T47D (cell line): Measurements from ENCODE around the gene CYB5B.
A peak's percentile ranks its signal among the peaks of the same experiment; 100 is the strongest.

Experiments
- DNase-seq, 2 experiments: peaks; one replicate each; pipeline versions ENCODE4 v3.0.0 to v3.0.0-alpha.2; 2011 to 2012; ENCODE audit warnings: low read depth in 1 of 2, low spot score in 1 of 2
- JUND ChIP-seq: IDR thresholded peaks from 2 replicates; pipeline ENCODE4 v1.6.1; 2012; ENCODE audit warnings: low read depth
- in situ Hi-C: cut with HindIII; loops from 2 replicates; pipeline ENCODE4 v1.10.0; 2016; ENCODE audit warnings: low sequenced_read_pairs, low pct_unique_long_range_greater_than_20kb

CYB5B gene

DNA sequence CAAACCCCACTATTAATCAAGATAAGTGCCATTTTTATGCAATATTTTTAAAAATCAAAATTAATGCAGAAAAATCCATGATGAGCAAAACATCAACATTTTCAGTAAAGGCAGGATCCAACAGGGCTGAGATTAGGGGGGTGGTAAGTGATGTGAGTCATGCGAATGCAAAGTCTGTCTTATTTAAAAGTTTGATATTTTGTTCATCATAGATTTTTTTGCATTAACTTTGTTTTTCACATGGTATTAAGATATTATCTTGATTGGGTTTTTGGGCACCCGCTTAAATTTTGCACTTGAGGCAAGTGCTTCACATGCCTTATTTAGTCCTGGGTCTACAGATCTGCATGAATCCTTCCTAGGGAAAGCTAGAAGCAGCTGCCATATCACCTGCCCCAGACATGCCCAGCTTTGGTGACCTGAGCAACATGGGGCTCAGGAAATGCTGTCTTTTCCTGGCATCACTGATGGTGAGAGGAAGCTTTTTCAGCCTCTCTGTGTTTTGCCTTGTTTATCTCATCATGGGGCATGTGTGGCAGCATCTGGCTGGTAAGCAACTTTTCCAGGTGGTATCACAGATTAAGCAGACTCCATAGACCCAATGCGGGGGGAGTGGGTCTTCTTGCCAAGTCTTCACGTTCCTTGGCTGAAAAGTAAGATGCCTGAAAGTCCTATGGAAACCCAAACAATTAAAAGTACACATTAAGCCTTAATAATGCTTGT is 83.8 kb downstream of the CYB5B start:
- DNase-seq: no peak
- TF ChIP-seq JUND: no peak
- in situ Hi-C loops: no loop called here

- in situ Hi-C loops: no loop called here
- no peak for TF ChIP-seq JUND
- DNase-seq: no peak
Measured at GRCh38 chr16:69509125-69509524, 84.7 kb downstream of the CYB5B start.

GRCh38 chr16:69511651-69512050 is 87.2 kb downstream of the CYB5B start:
- DNase-seq: no peak
- no peak for TF ChIP-seq JUND
- in situ Hi-C loops: no loop called here

DNA sequence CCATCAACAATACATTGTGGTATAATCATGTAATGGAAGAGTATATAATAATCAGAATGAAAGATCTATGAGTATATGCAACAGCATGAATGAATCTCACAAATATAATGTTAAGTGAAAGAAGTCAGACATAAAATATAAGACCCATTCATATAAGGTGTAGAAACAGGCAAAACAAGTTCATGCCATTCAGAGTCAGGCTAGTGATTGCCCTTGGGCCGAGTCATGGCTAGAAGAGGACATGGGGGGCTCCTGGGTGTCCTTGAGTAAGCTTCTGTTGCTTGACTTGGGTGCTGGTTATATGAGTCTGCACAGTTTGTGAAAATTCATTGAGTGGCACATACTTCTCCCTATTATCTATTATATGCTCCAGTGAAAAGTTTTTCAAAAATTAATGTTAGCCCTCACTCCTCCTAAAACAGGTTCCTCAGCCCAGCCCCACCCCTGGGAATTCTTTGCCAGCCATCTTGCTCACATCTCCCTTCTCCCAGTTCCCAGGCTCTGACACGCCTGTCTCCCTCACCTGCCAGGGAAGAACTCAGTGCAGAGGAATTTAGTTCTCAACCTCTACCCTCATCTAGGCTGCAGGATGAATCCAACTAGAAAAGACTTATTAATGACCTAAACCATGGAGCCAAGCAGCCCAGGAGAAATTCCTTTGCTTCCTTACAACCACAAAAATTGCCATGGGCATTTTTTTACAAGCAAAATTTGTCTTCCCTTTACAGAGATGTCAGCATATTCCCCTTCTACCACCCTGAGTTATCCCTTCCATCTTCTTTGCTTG is 89.0 kb downstream of the CYB5B start:
- DNase-seq: peak in 1 of 2 experiments; percentile 70
- in situ Hi-C loops: no loop called here
- TF ChIP-seq JUND: no peak

DNA sequence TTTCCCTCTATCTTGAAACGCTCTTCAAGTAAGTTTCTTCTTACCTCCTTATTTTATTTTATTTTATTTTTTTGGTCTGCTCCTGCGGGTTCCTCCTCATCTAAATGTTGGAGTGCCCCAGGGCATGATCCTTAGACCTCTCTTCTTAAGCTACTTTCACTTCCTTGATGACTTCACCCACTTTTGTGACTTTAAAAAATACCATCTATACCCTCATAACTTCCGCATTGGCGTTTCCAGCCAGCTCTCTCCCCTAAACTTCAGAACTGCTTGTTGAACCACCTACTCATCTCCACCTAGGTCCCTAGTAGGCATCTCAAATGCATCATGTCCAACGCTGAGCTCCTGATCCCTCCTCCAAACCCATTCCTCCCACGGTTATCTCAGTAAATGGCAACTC is 89.9 kb downstream of the CYB5B start:
- no peak for TF ChIP-seq JUND
- in situ Hi-C loops: no loop called here
- DNase-seq: no peak
